Right renal cortex interstitium (tissue), 3 donors: ENCODE measurements around the gene GRK3. TPM values are rescaled to one million over a fixed set of nuclear protein-coding genes. Genes with fewer than 3 reads are reported as not detected.
"Not testable (repeated sequence)": the region's sequence is repeated elsewhere in the genome, so short reads cannot be mapped to it uniquely, and the experiment has no call there.

ENCODE experiments used
- DNase-seq, 3 donors: peaks; one replicate each; pipeline ENCODE4 v3.0.0-alpha.2; 2013; ENCODE audit warnings: low read depth in 3 of 3, low spot score in 2 of 3
- polyA plus RNA-seq, 3 donors: library from polyadenylated mRNA; unstranded; fragments of 120-200 nt; gene quantifications; one replicate each; pipeline ENCODE4 v1.2.1, GENCODE V29; 2013; ENCODE audit not compliant: insufficient read length in 3 of 3

GRK3 gene
- 10 to 100 TPM in 2 of 3 donors, 1 to 10 TPM in 1; 8.7 to 10.7 (median 10.4) TPM for polyA plus RNA-seq

DNA sequence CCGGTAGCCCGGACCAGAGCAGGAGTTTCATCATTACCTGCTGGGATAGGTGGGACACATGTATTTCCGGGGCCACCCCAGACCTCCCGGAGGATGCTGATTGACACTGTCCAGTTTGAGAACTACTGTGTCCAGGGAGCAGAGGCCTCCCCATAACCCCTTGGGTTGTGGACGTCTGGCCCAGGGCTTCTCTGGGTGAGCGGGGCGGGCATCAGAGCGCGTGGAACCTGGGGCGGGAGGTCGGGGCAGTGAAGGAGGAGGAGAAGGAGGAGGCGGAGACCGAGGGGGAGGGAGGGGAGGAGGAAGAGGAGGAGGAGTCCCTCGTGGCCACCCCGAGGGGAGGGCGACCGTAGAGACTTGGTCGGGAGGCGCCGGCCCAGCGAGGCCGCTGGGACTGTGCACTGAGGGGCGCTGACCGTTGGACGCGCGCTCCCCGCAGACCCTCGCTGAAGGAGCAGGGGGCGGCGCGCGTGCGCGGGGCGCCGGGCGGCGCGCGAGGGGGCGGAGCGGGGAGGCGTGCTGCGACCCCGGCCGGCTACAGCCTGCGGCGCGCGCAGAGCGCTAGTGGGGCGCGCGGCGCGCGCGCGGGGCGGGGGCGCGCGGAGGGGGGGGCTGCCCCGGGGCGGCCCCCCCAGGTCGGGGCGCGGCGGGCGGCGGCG, at the start of gene GRK3:
GRK3 (plus strand) TSS at position 356 of the 659 bp plus-strand sequence. CDS start 366 bp downstream, outside the sequence.
- no peak for DNase-seq

- DNase-seq, result no peak
Observed at GRCh38 chr22:25518000-25518663, 46.3 kb upstream of the GRK3 start.

GRCh38 chr22:25525376-25525775, 39.1 kb upstream of the GRK3 start:
- DNase-seq, result no peak

- not testable (repeated sequence) for DNase-seq
Observed at GRCh38 chr22:25525804-25526584, 38.5 kb upstream of the GRK3 start.

GRCh38 chr22:25527016-25527415, 37.5 kb upstream of the GRK3 start:
- DNase-seq, result not testable (repeated sequence)

GRCh38 chr22:25528068-25528467, 36.4 kb upstream of the GRK3 start:
- DNase-seq, result not testable (repeated sequence)

DNA sequence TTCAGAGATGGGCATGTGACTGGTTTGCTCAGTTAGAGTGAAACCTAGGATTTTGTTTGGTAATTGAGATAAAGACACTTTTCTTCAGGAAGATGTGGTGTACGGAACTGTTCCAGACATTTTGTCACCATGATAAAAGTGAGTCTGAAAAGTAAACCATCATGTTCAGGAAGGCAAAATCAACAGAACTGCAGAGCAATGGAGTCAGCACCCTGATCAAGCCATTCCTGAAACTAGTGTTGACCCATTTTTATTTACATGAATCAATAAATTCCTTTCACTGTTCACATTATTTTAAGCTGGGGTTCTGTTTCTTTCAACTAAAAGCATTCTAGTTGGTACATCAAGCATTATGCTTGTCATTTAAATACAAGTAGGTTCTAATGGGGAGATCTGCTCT, 35.4 kb upstream of the GRK3 start:
- DNase-seq, result not testable (repeated sequence)

DNA sequence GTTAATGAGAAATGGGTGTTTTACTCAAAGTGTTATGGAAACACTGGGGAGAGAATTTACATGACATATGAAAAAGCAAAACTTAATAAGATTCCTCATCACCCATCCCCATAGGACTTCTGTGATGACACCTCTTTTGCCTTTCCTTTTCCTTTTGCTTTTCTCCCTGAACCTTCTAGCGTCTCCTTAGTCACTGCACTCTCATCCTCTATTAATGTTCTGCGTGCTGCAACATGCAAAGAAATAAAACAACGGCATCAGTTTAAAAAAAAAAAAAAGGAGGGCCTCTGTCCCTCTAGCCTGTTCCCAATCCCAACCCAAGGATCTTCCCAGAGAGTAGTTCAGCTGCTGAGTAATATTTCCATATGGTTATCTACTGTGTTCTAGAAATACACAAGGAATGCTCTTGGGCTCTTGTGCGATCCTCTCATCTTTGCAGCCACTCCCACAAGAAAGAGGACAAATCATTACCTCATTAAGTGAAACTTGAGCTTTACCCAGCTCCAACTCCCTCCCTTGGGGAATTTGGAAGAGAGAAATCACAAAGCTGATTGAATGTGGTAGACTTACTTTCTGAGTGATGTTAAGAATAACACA, 34.8 kb upstream of the GRK3 start:
- not testable (repeated sequence) for DNase-seq

GRCh38 chr22:25531677-25532076, 32.8 kb upstream of the GRK3 start:
- not testable (repeated sequence) for DNase-seq

DNA sequence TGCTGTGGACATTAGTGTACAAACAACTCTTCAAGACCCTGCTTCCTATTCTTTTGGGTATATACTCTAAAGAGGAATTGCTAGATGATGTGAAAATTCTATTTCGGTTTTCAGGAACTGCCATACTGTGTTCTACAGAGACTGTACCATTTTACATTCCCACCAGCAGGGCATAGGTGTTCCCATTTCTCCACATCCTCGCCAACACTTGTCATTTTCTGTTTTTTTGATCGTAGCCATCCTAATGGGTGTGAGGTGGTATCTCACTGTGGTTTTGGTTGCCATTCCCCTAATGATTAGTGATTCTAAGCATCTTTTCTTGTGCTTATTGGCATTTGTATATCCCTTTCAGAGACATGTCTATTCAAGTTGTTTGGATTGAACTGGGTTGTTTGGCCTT, 29.8 kb upstream of the GRK3 start:
- no peak for DNase-seq

GRCh38 chr22:25536589-25536988, 27.9 kb upstream of the GRK3 start:
- DNase-seq, result no peak

GRCh38 chr22:25540166-25540907, 24.1 kb upstream of the GRK3 start:
- no peak for DNase-seq

- DNase-seq, result no peak
Observed at GRCh38 chr22:25540908-25541660, 23.4 kb upstream of the GRK3 start.

- DNase-seq, result no peak
Observed at GRCh38 chr22:25542191-25542590, 22.3 kb upstream of the GRK3 start.

GRCh38 chr22:25542720-25543402, 21.6 kb upstream of the GRK3 start:
- no peak for DNase-seq

GRCh38 chr22:25545146-25545545, 19.3 kb upstream of the GRK3 start:
- no peak for DNase-seq

DNA sequence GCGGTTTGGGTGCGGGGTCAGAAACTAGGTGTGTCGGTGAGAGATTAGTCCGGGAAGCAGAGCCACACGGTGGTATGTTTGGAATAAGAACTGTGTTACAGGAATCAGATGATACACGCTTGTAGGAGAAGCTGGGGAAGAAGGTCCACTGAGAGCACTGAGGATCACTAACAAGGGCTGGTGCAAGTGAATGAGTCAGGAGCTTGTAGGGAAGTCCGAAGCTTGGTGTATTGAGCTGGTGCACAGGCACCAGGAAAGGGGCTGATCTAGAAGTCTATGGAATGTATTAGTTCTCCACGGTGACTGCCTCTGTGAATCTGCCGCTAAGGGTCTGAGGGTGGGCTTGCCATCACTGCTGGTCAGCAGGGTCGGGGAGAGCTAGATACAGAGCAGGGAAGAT, 18.8 kb upstream of the GRK3 start:
- DNase-seq, result no peak

GRCh38 chr22:25546242-25546641, 18.2 kb upstream of the GRK3 start:
- DNase-seq, result no peak

DNA sequence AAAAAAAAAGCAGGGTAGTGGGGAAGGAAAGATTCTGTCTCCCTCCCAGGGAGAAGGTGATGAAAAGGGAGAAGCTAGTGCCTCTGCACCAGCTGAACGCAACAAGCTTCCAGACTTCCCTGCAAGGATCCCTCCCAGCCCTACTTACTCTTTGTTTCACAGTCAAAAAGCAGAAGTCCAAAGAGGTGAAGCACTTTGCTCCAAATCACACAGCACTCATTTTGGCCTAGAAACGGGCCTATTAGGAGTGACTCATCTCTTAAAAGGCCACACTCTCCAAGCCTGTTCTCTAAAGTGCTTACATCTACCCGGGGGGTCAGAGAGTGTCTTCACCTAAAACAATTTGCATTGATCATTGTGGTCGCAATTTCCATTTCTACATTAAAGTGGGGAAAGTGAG, 17.7 kb upstream of the GRK3 start:
- DNase-seq, result no peak
